ENCODE results near the gene LRRC28. TPM values are rescaled to one million over a fixed set of nuclear protein-coding genes. Genes with fewer than 3 reads are reported as not detected.

Gene LRRC28
- total and polyA plus RNA-seq, 10 of the 15 experiments (the other 5 are each of a cell fraction or from before 2014, with no cell fraction given) = 21.3 to 54.9 (median 27.7) TPM

DNA sequence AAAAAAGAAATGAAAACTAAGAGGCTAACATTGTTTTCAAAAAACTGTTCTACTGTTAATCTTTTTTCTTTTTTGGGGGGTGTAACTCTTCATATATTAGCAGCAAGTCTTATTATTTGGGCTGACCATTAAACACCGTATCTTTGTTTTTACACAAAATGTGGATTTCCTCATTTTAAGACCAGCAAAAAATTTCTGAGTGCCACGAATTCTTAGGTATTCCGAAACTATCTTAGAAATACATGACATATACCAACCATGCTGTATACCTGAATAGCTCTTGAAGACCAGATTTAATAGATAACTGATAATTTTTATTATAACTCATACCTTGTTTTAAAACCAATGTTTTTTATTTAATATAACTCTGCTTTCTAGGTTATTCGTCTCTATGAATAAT, 1.3 kb upstream of the LRRC28 start:
- Histone ChIP-seq H3K36me3 (ENCODE audit: control insufficient read depth in 2 of 2, insufficient read depth in 2 of 2, low read length in 1 of 2) (no peaks in the 10 kb centered on the region), H3K27ac (ENCODE audit: control insufficient read depth, insufficient read depth) (peak overlapping the region; percentile 84), H3K9me3 (replicated peaks; ENCODE audit: control insufficient read depth, insufficient read depth, low read length) (no peaks in the 10 kb centered on the region), H3K4me2 (ENCODE audit: control insufficient read depth, insufficient read depth) (peak overlapping the region; percentile 44), H3K27me3 (replicated peaks in 1 of 2; ENCODE audit: control insufficient read depth in 2 of 2, insufficient read depth in 2 of 2, low read length in 1 of 2) (no peaks in the 10 kb centered on the region), H4K20me1 (ENCODE audit: control insufficient read depth, insufficient read depth) (no peaks in the 10 kb centered on the region), H3K4me3 (peak overlapping the region; percentile 76), H3K4me1 (ENCODE audit: control insufficient read depth, insufficient read depth, low read length) (peaks cover 11% of the 10 kb centered on the region), H3K79me2 (ENCODE audit: control insufficient read depth, insufficient read depth, low read length) (peaks cover 31% of the 10 kb centered on the region), H2AFZ (ENCODE audit: control insufficient read depth, low read depth, low read length) (peak overlapping the region; percentile 65; the same call in 1 of the 2 replicates), H3K9ac (ENCODE audit: control insufficient read depth, insufficient read depth, low read length) (peak overlapping the region; percentile 84)
- POLR2A ChIA-PET = interaction anchor here (0.6 kb wide), 1 partner anchor 9 kb away, joined by 3 read pairs; no protein-coding TSS in a partner anchor
- BruUV-seq (replicated peaks) = no TSS peak
- TF ChIP-seq KLF5 (IDR thresholded peaks at IDR 0.05; ENCODE audit: partially characterized antibody) (no peak), HDAC2 (IDR thresholded peaks at IDR 0.05) (no peak), TBL1XR1 (IDR thresholded peaks at IDR 0.05; ENCODE audit: low read depth, low read length) (no peak), SPI1 (IDR thresholded peaks at IDR 0.05; ENCODE audit: borderline replicate concordance, insufficient read depth, low read depth, low read length) (no peak), RAD51 (IDR thresholded peaks at IDR 0.05) (no peak), MYC (IDR thresholded peaks at IDR 0.05; ENCODE audit: insufficient read depth, insufficient read length, insufficient replicate concordance, low read length, severe bottlenecking) (no peak)
- SMC1A ChIA-PET (ENCODE audit: uncharacterized antibody, unreplicated experiment) = interaction anchor here (1.2 kb wide), 1 partner anchor 8 kb away, joined by 3 read pairs; no protein-coding TSS in a partner anchor
- FAIRE-seq (no peak), ATAC-seq (no peak), DNase-seq (ENCODE audit: low read depth, low spot score) (no peak)
- 68% methylated on average over 4 of the region's 4 CpGs for WGBS (ENCODE audit: insufficient coverage, insufficient replicate concordance, low lambda C conversion rate, missing lambda C conversion rate)
- intact Hi-C loops (cut with micrococcal nuclease; ENCODE audit: unreplicated experiment) (no loop called here), in situ Hi-C loops (cut with MboI) (loop anchor here (25.0 kb wide), 1 partner anchor 1362 kb away; the partner anchor contains the start of genes ASB7 and LINS1)
- RAD21 ChIA-PET (ENCODE audit: unreplicated experiment) = no interaction called here
- CTCF ChIA-PET = interaction anchor here (0.6 to 2.3 kb wide), 2 partner anchors 331 to 454 kb away, joined by 3 to 10 read pairs; no protein-coding TSS in a partner anchor

- Histone ChIP-seq H3K36me3 (ENCODE audit: control insufficient read depth in 2 of 2, insufficient read depth in 2 of 2, low read length in 1 of 2) (no peaks in the 10 kb centered on the region), H3K27me3 (replicated peaks in 1 of 2; ENCODE audit: control insufficient read depth in 2 of 2, insufficient read depth in 2 of 2, low read length in 1 of 2) (no peaks in the 10 kb centered on the region), H3K4me3 (peak overlapping the region; percentile 75), H3K9me3 (replicated peaks; ENCODE audit: control insufficient read depth, insufficient read depth, low read length) (no peaks in the 10 kb centered on the region), H3K4me1 (ENCODE audit: control insufficient read depth, insufficient read depth, low read length) (peaks cover 11% of the 10 kb centered on the region), H3K27ac (ENCODE audit: control insufficient read depth, insufficient read depth) (peak overlapping the region; percentile 84), H3K4me2 (ENCODE audit: control insufficient read depth, insufficient read depth) (peak overlapping the region; percentile 44), H3K79me2 (ENCODE audit: control insufficient read depth, insufficient read depth, low read length) (peaks cover 31% of the 10 kb centered on the region), H2AFZ (ENCODE audit: control insufficient read depth, low read depth, low read length) (peak overlapping the region; percentile 89), H4K20me1 (ENCODE audit: control insufficient read depth, insufficient read depth) (no peaks in the 10 kb centered on the region), H3K9ac (ENCODE audit: control insufficient read depth, insufficient read depth, low read length) (peak overlapping the region; percentile 84)
- no peak for DNase-seq (ENCODE audit: low read depth, low spot score)
- in situ Hi-C loops (cut with MboI) = loop anchor here (25.0 kb wide), 1 partner anchor 1362 kb away; the partner anchor contains the start of genes ASB7 and LINS1
- intact Hi-C loops (cut with micrococcal nuclease; ENCODE audit: unreplicated experiment) = no loop called here
- ChIA-PET CTCF (interaction anchor here (2.3 kb wide), 1 partner anchor 453 kb away, joined by 10 read pairs; no protein-coding TSS in a partner anchor), SMC1A (ENCODE audit: uncharacterized antibody, unreplicated experiment) (interaction anchor here (1.2 to 1.7 kb wide), 3 partner anchors 8 to 454 kb away, joined by 3 to 5 read pairs (median 3); no protein-coding TSS in a partner anchor), POLR2A (interaction anchor here (0.6 to 1.0 kb wide), 2 partner anchors 80 to 338 kb away, joined by 3 read pairs; no protein-coding TSS in a partner anchor), RAD21 (ENCODE audit: unreplicated experiment) (no interaction called here)
- no peak for ATAC-seq
- no peak for FAIRE-seq
- BruUV-seq (replicated peaks) = no TSS peak
- WGBS (ENCODE audit: insufficient coverage, insufficient replicate concordance, low lambda C conversion rate, missing lambda C conversion rate) = 52% methylated on average over 7 of the region's 7 CpGs
- TF ChIP-seq RFX5 (IDR thresholded peaks at IDR 0.05; ENCODE audit: low read depth, low read length) = no peak
- TF ChIP-seq MTA3 (IDR thresholded peaks at IDR 0.05; ENCODE audit: borderline replicate concordance, low read length) = peak; percentile 89; the same call in 1 of the 2 replicates
- TF ChIP-seq, protein P1, sequence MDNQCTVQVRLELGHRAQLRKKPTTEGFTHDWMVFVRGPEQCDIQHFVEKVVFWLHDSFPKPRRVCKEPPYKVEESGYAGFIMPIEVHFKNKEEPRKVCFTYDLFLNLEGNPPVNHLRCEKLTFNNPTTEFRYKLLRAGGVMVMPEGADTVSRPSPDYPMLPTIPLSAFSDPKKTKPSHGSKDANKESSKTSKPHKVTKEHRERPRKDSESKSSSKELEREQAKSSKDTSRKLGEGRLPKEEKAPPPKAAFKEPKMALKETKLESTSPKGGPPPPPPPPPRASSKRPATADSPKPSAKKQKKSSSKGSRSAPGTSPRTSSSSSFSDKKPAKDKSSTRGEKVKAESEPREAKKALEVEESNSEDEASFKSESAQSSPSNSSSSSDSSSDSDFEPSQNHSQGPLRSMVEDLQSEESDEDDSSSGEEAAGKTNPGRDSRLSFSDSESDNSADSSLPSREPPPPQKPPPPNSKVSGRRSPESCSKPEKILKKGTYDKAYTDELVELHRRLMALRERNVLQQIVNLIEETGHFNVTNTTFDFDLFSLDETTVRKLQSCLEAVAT (IDR thresholded peaks at IDR 0.05) = peak; percentile 85
- peak; percentile 60 for TF ChIP-seq NFIC (IDR thresholded peaks at IDR 0.05; ENCODE audit: low read depth, low read length)
- no peak for TF ChIP-seq ZSCAN29 (IDR thresholded peaks at IDR 0.05)
These were observed 806 bp upstream of the LRRC28 start for GRCh38 chr15:99250494-99250856.
